Smooth muscle cell of the brain vasculature (primary cell): ENCODE results near the gene FAM78A.

Experiments
- DNase-seq: peaks from one replicate; pipeline ENCODE4 v3.0.0-alpha.2; 2012; ENCODE audit warnings: low read depth, low spot score

The FAM78A gene

DNA sequence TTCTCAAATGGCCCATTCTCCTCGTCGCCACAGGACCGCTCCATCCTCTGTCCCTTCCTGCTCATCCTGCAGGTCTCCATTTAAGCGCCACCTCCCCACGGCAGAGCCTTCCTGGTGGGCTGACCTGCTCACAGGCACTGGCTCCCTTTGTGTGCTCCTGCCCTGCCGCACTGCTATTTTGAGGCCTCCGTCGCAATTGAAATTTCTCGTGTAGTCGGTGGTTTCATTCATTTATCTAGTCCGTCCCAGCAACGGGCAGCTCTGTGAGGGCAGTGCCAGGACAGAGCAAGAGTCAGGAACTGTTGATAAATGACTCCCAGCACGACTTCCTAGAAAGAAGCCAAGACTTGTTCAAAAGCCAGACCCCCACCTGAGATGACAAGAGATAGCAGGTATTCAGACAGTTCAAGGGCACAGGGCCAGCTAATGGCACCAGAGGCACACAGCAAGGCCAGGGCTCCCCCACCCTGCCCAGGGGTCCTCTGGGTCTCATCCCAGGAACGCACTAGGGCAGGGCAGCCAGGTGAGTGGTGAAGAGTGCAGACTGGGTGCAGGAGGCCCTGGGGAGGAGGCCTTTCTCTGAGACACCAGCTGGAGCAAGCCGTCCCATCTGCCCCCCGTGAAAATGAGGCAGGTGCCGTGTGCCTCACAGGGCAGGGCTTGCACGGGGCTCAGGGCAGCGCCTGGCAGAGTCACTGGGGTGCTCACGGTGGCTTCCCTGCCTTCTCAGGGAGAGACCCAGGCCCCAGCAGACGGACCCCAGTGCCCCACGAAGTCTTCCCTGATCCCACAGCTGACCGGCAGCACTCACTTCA lies 36.9 kb downstream of the FAM78A start:
- no peak for DNase-seq

- peak; percentile 43 for DNase-seq
Observed at GRCh38 chr9:131238402-131239021, 37.8 kb downstream of the FAM78A start.

DNA sequence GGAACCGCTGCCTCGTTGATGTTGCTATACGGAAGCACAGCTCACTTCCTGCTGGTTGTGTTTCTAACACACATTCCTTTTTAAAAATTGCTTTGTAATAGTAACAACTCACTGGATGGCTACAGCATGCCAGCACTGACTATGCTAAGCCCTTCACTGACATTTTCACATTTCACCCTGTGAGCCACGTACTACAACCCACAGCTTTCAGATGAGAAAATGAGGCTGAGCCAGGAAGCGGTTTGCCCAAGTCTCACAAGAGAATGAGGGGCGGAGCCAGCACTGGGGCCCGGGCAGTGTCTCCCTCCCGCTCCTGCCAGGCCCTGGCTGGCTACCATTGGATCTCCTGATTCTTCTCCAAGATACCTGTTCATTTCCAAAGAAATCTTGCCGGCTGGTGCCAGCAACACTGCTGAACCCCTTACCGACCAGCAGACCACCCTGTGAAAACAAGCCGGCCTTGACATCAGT lies 38.3 kb downstream of the FAM78A start:
- peak; percentile 31 for DNase-seq

GRCh38 chr9:131237291-131237690 lies 39.0 kb downstream of the FAM78A start:
- no peak for DNase-seq

- DNase-seq = no peak
Observed at GRCh38 chr9:131236761-131237160, 39.5 kb downstream of the FAM78A start.

DNA sequence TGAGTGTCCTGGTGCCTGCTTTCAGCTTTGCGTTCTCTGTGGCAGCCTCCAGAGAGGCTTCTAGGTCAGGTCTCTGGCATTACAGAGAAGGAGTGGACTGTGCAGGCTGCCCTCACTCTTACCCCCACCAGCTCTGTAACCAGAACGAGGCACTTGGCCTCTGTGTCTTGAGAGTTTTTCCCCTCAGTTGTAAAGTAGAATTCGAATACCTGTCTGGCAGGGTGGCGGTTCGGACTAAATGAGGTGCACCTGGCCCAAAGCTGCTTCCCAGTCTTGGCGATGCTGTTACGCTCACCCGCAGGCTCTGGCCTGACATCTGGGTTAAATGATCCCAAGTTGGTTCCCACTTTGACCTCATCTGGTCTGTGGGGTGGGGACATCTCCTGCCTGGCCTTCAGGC lies 40.1 kb downstream of the FAM78A start:
- DNase-seq = no peak

- no peak for DNase-seq
Observed at GRCh38 chr9:131235480-131235851, 40.8 kb downstream of the FAM78A start.

GRCh38 chr9:131234799-131235479 lies 41.4 kb downstream of the FAM78A start:
- DNase-seq = no peak

DNA sequence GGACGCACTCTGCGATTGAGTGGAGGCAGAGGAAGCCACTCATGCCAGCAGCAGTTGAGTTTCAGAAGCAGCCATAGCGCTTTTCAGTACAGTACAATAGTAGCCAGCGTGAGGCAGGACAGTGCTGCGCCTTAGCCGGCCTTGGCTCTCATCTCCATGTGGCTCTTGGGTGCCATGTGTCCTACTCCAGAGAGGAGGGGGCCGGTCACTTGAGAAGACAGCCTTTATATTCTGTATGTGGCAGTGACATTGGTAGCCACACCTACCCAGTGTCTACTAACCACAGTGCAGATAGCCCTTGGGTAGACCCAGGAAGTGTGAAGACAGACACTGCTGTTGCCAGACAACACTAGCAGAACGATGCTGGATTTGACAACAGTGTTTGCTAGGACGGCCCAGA lies 42.3 kb downstream of the FAM78A start:
- DNase-seq = no peak

- DNase-seq = no peak
Observed at GRCh38 chr9:131233556-131233955, 42.8 kb downstream of the FAM78A start.

GRCh38 chr9:131228988-131229387 lies 47.3 kb downstream of the FAM78A start:
- DNase-seq = no peak

DNA sequence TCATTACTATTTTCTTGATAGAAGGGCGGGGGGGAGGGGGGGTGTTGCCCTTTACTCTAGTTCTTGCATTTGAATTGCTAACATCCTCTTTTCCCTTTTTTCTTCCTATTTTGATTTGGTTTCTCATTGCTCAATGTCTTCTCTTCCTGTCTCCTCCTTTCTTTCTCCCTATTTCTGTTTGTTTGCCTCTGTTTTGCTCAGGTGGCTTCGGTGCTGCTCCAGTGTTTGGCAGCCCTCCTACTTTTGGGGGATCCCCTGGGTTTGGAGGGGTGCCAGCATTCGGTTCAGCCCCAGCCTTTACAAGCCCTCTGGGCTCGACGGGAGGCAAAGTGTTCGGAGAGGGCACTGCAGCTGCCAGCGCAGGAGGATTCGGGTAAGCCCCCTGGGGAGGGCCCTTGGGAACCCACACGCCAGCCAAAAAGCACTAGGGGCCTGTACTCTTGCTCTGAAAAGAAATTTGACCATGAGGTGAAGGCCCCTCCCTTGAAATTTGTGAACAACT lies 48.3 kb downstream of the FAM78A start:
- DNase-seq = no peak

GRCh38 chr9:131227112-131227958 lies 49.0 kb downstream of the FAM78A start:
- DNase-seq = no peak

GRCh38 chr9:131226226-131226625 lies 50.1 kb downstream of the FAM78A start:
- no peak for DNase-seq

DNA sequence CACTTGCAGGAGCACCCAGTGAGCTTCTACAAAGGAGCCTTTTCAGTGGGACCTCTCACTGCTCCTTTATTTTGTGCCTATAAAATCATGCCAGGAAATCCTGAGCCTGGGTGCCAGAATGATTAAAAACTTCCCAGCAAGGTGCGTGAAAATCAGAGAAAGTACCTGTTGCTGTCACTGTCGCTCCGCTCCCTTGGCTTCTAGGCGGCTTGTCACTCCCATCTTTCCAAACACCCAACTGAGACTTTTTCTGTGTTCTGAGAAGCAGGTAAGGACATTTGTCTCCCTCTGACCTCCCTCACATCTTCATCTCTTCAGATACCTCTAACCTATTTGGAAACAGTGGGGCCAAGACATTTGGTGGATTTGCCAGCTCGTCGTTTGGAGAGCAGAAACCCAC lies 53.9 kb downstream of the FAM78A start:
- DNase-seq = no peak

GRCh38 chr9:131220485-131220884 lies 55.8 kb downstream of the FAM78A start:
- no peak for DNase-seq

DNA sequence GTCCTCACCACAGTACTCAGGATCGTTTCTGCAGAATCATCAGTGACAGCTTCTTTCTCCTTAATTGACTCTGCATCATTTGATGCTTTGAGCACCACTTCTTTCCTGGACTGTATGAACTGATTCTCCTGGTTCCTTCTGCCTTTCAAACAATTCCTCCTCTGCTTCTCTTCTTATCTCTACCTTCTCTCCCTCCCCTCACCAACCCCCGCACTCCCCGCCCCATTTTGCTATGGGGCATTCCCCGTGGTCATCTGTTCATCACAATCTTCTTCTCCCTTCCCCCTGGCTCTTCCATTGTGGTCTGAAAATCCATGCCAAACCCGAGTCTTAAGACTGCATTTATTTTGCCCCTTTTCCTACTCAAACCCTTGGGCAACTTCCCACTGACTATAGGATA lies 57.9 kb downstream of the FAM78A start:
- no peak for DNase-seq

DNA sequence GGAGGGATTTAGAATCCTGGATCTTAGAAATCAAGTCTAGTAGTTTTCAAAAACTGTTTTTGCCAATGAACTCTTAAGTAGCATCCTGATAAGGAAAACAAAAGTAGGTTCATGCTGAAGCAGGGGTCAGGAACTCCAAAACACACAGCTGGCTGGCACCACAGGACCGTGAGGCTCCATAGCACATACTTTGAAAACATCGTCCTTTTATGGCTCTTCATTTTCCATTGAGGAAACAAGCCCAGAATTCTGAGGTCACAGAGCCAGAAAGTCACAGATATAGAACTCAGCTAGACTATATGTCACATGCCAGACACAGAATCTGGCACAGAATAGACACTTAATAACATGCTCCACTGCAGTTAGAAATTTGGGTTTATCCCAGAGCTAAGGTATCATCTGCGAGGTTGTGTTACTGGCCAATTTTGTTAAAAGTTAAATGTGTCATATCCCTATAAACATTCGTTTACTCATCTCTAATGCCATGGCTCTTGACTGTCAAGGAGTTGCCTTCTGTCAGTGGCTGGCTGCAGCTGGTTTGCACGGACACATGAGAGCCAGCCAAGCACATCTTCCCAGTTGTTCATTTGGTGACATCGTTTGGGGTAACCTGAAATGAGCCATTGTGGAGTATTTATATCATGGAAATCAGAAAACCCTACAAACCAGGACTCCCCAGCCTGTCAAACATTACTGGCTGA lies 58.8 kb downstream of the FAM78A start:
- no peak for DNase-seq

DNA sequence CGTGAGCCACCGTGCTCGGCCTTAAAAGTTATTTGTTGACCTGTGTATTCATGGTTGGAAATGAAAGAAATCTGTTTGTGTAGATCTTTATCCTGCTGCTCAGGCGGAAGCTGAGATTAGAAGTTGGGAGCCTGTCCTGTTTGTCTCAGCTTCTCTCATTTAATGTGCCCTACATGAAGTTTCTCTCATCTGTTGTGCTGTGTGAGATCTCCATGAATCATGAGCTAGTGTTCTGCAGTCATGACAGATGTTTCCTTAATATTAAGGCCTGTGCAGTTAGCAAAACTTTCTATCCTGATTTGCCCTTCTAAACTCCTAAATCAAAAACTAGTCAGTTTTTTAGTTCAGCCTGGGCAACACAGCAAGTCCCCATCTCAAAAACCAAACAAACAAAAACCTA lies 59.5 kb downstream of the FAM78A start:
- no peak for DNase-seq

GRCh38 chr9:131214876-131215275 lies 61.4 kb downstream of the FAM78A start:
- no peak for DNase-seq

- DNase-seq = no peak
Observed at GRCh38 chr9:131214286-131214856, 61.9 kb downstream of the FAM78A start.
